ENCODE measurements around the gene ATAD2B.

Gene ATAD2B

DNA sequence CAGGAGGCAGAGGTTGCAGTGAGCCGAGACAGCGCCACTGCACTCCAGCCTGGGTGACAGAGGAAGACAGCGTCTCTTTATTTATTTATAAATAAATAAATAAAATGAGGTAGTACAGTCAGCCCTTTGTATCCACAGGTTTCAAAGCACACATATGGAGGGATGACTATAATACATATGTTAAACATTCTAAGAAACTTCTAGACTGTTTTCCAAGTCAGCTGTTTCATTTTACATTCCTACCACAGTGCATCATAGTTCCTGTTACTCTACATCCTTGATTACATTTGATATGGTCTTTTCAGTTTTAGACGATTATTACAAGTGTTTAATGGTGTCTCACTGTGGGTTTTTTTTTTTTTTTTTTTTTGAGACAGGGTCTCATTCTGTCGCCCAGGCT lies 157.6 kb downstream of the ATAD2B start:
- Histone ChIP-seq H3K4me1 (ENCODE audit: control insufficient read depth, insufficient read depth, low read length) (no peaks in the 10 kb centered on the region), H3K27ac (ENCODE audit: low read length) (no peak overlapping the region), H3K9ac (ENCODE audit: low read length in 2 of 2) (no peak overlapping the region), H3K9me3 (ENCODE audit: control insufficient read depth in 2 of 2, low read length in 2 of 2) (no peaks in the 10 kb centered on the region), H3K4me3 (ENCODE audit: low read length in 2 of 2) (no peak overlapping the region), H3K36me3 (ENCODE audit: control insufficient read depth in 2 of 2, insufficient read depth in 2 of 2, low read length in 2 of 2) (peaks cover 4 to 11% of the 10 kb centered on the region in 2 donors), H3K27me3 (ENCODE audit: control insufficient read depth in 1 of 2, insufficient read depth in 2 of 2, low read length in 2 of 2) (no peaks in the 10 kb centered on the region)

- peaks cover 4 to 11% of the 10 kb centered on the region in 2 donors for H3K36me3 ChIP-seq (ENCODE audit: control insufficient read depth in 2 of 2, insufficient read depth in 2 of 2, low read length in 2 of 2)
- H3K9me3 ChIP-seq (ENCODE audit: control insufficient read depth in 2 of 2, low read length in 2 of 2): no peaks in the 10 kb centered on the region
- no peak overlapping the region for H3K4me3 ChIP-seq (ENCODE audit: low read length in 2 of 2)
- no peak overlapping the region for H3K27ac ChIP-seq (ENCODE audit: low read length)
- no peak overlapping the region for H3K9ac ChIP-seq (ENCODE audit: low read length in 2 of 2)
- no peaks in the 10 kb centered on the region for H3K4me1 ChIP-seq (ENCODE audit: control insufficient read depth, insufficient read depth, low read length)
- no peaks in the 10 kb centered on the region for H3K27me3 ChIP-seq (ENCODE audit: control insufficient read depth in 1 of 2, insufficient read depth in 2 of 2, low read length in 2 of 2)
Measured at GRCh38 chr2:23767876-23768621, 158.9 kb downstream of the ATAD2B start.

DNA sequence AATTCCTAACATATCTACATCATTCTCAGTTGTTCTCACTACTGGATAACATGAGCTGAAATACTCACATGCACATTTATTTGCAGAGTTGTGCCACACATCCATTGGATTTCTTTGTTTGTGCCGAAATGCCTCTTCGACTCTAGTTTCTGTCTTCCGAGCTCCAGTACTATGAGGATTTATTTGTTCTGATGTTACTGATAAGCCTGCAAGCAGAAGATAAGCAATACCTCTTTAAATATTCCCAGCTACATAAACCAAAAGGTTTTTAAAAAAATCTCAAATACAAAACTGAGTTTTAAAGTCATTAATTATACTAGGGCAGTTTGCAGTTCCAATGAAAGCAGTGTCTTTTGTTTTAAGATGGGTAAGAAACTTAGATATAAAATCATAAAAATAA lies 164.8 kb downstream of the ATAD2B start:
- Histone ChIP-seq H3K4me3 (ENCODE audit: low read length in 2 of 2) (no peak overlapping the region), H3K36me3 (ENCODE audit: control insufficient read depth in 2 of 2, insufficient read depth in 2 of 2, low read length in 2 of 2) (peaks cover 3 to 4% of the 10 kb centered on the region in 2 donors), H3K27me3 (ENCODE audit: control insufficient read depth in 1 of 2, insufficient read depth in 2 of 2, low read length in 2 of 2) (no peaks in the 10 kb centered on the region), H3K9me3 (ENCODE audit: control insufficient read depth in 2 of 2, low read length in 2 of 2) (no peaks in the 10 kb centered on the region), H3K9ac (ENCODE audit: low read length in 2 of 2) (no peak overlapping the region), H3K4me1 (ENCODE audit: control insufficient read depth, insufficient read depth, low read length) (no peaks in the 10 kb centered on the region), H3K27ac (ENCODE audit: low read length) (no peak overlapping the region)

DNA sequence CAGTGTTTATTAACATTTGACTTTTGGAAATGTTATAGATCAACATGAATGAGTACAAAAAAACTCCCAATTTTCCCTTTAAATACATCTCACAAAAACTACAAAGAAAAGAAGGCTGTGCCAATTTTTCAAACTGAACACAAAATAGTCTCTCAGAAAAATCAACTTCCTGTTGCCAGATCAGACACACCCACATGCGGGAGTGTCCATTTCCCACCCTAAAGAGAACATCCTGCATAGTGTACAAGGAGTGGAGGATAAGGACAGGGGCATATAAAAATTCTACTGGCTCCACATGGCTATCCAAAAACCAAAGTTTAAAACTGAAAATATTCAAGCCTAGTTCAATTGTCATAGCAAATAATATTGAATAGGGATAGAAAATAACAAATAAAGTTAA lies 165.3 kb downstream of the ATAD2B start:
- no peaks in the 10 kb centered on the region for H3K9me3 ChIP-seq (ENCODE audit: control insufficient read depth in 2 of 2, low read length in 2 of 2)
- no peak overlapping the region for H3K4me3 ChIP-seq (ENCODE audit: low read length in 2 of 2)
- no peak overlapping the region for H3K9ac ChIP-seq (ENCODE audit: low read length in 2 of 2)
- no peaks in the 10 kb centered on the region for H3K4me1 ChIP-seq (ENCODE audit: control insufficient read depth, insufficient read depth, low read length)
- no peak overlapping the region for H3K27ac ChIP-seq (ENCODE audit: low read length)
- no peaks in the 10 kb centered on the region for H3K27me3 ChIP-seq (ENCODE audit: control insufficient read depth in 1 of 2, insufficient read depth in 2 of 2, low read length in 2 of 2)
- H3K36me3 ChIP-seq (ENCODE audit: control insufficient read depth in 2 of 2, insufficient read depth in 2 of 2, low read length in 2 of 2): peaks cover 4 to 7% of the 10 kb centered on the region in 2 donors

- Histone ChIP-seq H3K27ac (ENCODE audit: low read length) (no peak overlapping the region), H3K9ac (ENCODE audit: low read length in 2 of 2) (no peak overlapping the region), H3K36me3 (ENCODE audit: control insufficient read depth in 2 of 2, insufficient read depth in 2 of 2, low read length in 2 of 2) (peaks cover 4 to 7% of the 10 kb centered on the region in 2 donors), H3K27me3 (ENCODE audit: control insufficient read depth in 1 of 2, insufficient read depth in 2 of 2, low read length in 2 of 2) (no peaks in the 10 kb centered on the region), H3K9me3 (ENCODE audit: control insufficient read depth in 2 of 2, low read length in 2 of 2) (no peaks in the 10 kb centered on the region), H3K4me1 (ENCODE audit: control insufficient read depth, insufficient read depth, low read length) (no peaks in the 10 kb centered on the region), H3K4me3 (ENCODE audit: low read length in 2 of 2) (no peak overlapping the region)
Measured at GRCh38 chr2:23760736-23761135, 166.2 kb downstream of the ATAD2B start.

DNA sequence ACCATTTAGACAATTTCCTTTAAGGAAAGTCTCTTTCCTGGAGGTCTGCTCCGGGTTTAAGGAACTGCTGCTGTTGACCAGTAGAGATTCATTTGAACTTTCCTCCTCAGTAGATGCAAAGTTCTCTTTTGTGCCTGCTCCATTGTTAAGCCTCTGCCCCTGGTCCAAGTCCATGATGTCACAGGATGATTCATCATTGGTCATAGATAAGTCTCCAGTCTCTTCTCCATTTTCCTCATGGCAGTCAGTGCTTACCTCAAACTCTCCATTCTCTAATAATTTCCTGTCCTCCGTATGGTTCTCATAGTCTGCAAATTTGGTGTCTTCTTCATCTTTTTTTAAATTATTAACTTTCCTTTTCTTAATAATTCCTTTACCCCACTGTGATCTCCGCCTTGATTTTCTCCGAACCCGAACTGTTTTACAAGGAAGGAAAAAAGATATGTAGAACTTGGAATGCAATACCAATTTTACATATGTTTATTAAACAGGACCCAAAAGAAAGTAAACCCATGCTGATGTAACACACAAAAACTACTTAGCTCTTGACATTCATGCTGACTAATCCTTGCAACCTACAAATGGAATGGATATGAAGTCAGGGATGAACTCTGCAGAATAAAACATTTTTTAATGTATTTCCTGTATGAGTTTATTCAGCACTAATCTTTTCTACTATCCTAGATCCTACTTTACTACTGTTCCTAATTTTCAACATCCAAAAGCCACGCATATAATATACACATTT lies 169.1 kb downstream of the ATAD2B start:
- Histone ChIP-seq H3K4me3 (ENCODE audit: low read length in 2 of 2) (no peak overlapping the region), H3K9me3 (ENCODE audit: control insufficient read depth in 2 of 2, low read length in 2 of 2) (no peaks in the 10 kb centered on the region), H3K9ac (ENCODE audit: low read length in 2 of 2) (no peak overlapping the region), H3K4me1 (ENCODE audit: control insufficient read depth, insufficient read depth, low read length) (no peaks in the 10 kb centered on the region), H3K27ac (ENCODE audit: low read length) (no peak overlapping the region), H3K27me3 (ENCODE audit: control insufficient read depth in 1 of 2, insufficient read depth in 2 of 2, low read length in 2 of 2) (no peaks in the 10 kb centered on the region), H3K36me3 (ENCODE audit: control insufficient read depth in 2 of 2, insufficient read depth in 2 of 2, low read length in 2 of 2) (peaks cover 6 to 10% of the 10 kb centered on the region in 2 donors)

DNA sequence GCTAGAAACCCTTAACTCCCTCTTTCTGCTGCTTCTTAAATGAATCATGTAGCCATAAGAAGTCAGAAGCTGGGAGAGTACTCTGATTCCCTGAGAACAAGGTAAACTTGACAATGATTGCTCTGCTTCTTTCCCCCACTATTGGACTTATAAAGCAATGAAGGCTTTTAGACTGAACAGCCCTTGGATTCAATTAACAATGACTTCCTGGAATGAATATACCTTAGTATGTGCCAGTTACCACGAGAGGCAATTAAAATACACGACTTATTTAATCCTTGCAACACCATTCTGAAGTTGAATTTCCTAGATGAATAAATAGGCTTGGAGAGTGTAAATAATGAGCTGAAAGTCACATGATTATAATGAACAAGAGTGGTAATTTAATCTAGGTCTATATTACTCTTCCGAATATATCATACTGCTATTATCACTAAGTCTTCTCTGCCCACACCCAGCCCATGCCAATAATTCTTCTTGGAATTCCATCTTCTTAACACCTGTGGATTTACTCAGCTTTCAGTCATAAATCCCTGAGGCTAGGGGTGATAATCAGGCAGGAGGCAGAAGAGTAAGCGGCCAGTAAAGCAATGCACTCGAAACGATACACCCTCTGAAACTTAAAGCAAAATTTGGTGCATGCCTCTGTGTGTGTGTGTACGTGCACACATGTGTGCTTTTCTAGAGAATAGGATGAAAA lies 170.2 kb downstream of the ATAD2B start:
- H3K27me3 ChIP-seq (ENCODE audit: control insufficient read depth in 1 of 2, insufficient read depth in 2 of 2, low read length in 2 of 2): no peaks in the 10 kb centered on the region
- H3K4me3 ChIP-seq (ENCODE audit: low read length in 2 of 2): no peak overlapping the region
- no peak overlapping the region for H3K27ac ChIP-seq (ENCODE audit: low read length)
- H3K4me1 ChIP-seq (ENCODE audit: control insufficient read depth, insufficient read depth, low read length): no peaks in the 10 kb centered on the region
- peaks cover 6 to 13% of the 10 kb centered on the region in 2 donors for H3K36me3 ChIP-seq (ENCODE audit: control insufficient read depth in 2 of 2, insufficient read depth in 2 of 2, low read length in 2 of 2)
- no peak overlapping the region for H3K9ac ChIP-seq (ENCODE audit: low read length in 2 of 2)
- H3K9me3 ChIP-seq (ENCODE audit: control insufficient read depth in 2 of 2, low read length in 2 of 2): no peaks in the 10 kb centered on the region

DNA sequence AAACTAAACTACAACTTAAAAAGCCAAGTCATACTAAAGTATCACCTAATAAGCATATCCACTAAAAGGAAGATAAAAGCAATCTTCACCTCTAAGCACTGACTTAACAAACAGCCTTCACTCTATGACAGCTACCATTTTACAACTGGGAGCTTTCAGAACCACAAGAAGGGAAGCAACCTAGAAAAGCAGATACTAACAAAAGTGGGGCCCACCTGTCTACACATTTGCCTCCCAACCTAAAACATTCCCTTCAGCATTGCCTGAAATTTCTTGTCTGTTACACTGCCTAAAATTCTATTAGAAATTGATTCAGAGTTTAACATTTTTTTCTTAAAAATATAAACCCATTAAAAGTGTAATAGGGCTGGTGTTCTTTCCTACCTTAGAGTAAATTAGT lies 172.0 kb downstream of the ATAD2B start:
- Histone ChIP-seq H3K36me3 (ENCODE audit: control insufficient read depth in 2 of 2, insufficient read depth in 2 of 2, low read length in 2 of 2) (peaks cover 9 to 22% of the 10 kb centered on the region in 2 donors), H3K27ac (ENCODE audit: low read length) (no peak overlapping the region), H3K9ac (ENCODE audit: low read length in 2 of 2) (no peak overlapping the region)

DNA sequence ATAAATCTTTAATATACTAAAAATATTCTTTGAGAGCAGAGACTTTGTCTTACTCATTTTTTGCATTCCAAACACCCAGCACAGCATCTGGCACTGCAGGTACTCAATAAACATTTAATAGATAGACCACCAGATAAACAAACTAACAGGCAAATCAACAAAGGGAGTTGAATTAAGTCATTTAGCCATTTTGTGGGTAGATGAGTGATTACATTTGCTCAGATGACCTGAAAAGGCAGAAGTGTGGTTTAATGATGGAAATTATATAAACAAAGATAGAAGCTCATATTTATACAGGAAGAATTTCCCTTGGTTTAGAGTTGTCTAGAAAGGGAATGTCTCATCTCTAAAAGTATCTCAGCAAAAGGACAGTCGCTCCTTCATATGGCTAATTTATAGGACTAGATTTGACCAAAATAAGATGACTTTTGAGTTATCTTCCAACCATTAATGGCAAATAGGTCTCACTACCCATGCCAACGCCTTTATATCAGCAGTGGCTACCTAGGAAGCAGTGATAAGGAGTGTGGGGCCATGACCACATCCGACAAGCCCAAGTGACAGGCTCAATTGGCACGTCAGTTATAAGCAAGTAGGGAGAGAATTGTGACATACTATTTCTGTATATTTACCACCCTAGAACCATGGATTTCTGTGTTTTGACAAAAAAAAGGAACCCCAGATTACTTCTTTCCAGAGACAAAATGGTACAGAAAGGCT lies 173.5 kb downstream of the ATAD2B start:
- no peak overlapping the region for H3K9ac ChIP-seq (ENCODE audit: low read length in 2 of 2)
- H3K9me3 ChIP-seq (ENCODE audit: control insufficient read depth in 2 of 2, low read length in 2 of 2): no peaks in the 10 kb centered on the region
- peaks cover 9 to 22% of the 10 kb centered on the region in 2 donors for H3K36me3 ChIP-seq (ENCODE audit: control insufficient read depth in 2 of 2, insufficient read depth in 2 of 2, low read length in 2 of 2)
- no peaks in the 10 kb centered on the region for H3K27me3 ChIP-seq (ENCODE audit: control insufficient read depth in 1 of 2, insufficient read depth in 2 of 2, low read length in 2 of 2)
- no peak overlapping the region for H3K27ac ChIP-seq (ENCODE audit: low read length)
- H3K4me1 ChIP-seq (ENCODE audit: control insufficient read depth, insufficient read depth, low read length): no peaks in the 10 kb centered on the region
- H3K4me3 ChIP-seq (ENCODE audit: low read length in 2 of 2): no peak overlapping the region

More for the DNA sequence above, 172.0 kb downstream of the ATAD2B start:
- no peak overlapping the region for H3K4me3 ChIP-seq (ENCODE audit: low read length in 2 of 2)
- no peaks in the 10 kb centered on the region for H3K4me1 ChIP-seq (ENCODE audit: control insufficient read depth, insufficient read depth, low read length)
- H3K27me3 ChIP-seq (ENCODE audit: control insufficient read depth in 1 of 2, insufficient read depth in 2 of 2, low read length in 2 of 2): no peaks in the 10 kb centered on the region
- no peaks in the 10 kb centered on the region for H3K9me3 ChIP-seq (ENCODE audit: control insufficient read depth in 2 of 2, low read length in 2 of 2)

GRCh38 chr2:23751747-23752265 lies 175.1 kb downstream of the ATAD2B start:
- no peaks in the 10 kb centered on the region for H3K27me3 ChIP-seq (ENCODE audit: control insufficient read depth in 1 of 2, insufficient read depth in 2 of 2, low read length in 2 of 2)
- no peak overlapping the region for H3K9ac ChIP-seq (ENCODE audit: low read length in 2 of 2)
- H3K36me3 ChIP-seq (ENCODE audit: control insufficient read depth in 2 of 2, insufficient read depth in 2 of 2, low read length in 2 of 2): peaks cover 5 to 18% of the 10 kb centered on the region in 2 donors
- no peak overlapping the region for H3K27ac ChIP-seq (ENCODE audit: low read length)
- H3K4me3 ChIP-seq (ENCODE audit: low read length in 2 of 2): no peak overlapping the region
- H3K9me3 ChIP-seq (ENCODE audit: control insufficient read depth in 2 of 2, low read length in 2 of 2): no peaks in the 10 kb centered on the region
- H3K4me1 ChIP-seq (ENCODE audit: control insufficient read depth, insufficient read depth, low read length): no peaks in the 10 kb centered on the region
